SU-DHL-6 (cell line): ENCODE measurements around the gene DISP3.

Experiments
- CTCF ChIP-seq: fragments of 200-600 bp; sonication (generic); IDR thresholded peaks from one replicate; pipeline ENCODE4 v1.5.1; 2017; ENCODE audit warnings: antibody characterized with exemption, mild to moderate bottlenecking, low read length, moderate library complexity; ENCODE audit not compliant: insufficient read depth, poor library complexity, severe bottlenecking
- EZH2phosphoT487 ChIP-seq: fragments of 200-600 bp; sonication (generic), shearing (Covaris generic); conservative IDR thresholded peaks from 2 replicates; pipeline ENCODE4 v1.6.1; 2018; ENCODE audit warnings: mild to moderate bottlenecking, antibody characterized with exemption, low read length, moderate library complexity, mixed read lengths

- TF ChIP-seq CTCF (no peak), EZH2phosphoT487 (no peak)
Observed at GRCh38 chr1:11482198-11482597, 3.2 kb downstream of the DISP3 start.
